Activated T-cell treated with anti-CD3 and anti-CD28 coated beads, Interleukin-2, amount 50 U/mL, for 4 hours (primary cell): ENCODE data around the gene EMX1. TPM values are rescaled to one million over a fixed set of nuclear protein-coding genes. Genes with fewer than 3 reads are reported as not detected.
"Not testable (repeated sequence)": the region's sequence is repeated elsewhere in the genome, so short reads cannot be mapped to it uniquely, and the experiment has no call there.

Experiments
- ATAC-seq, 2 donors: fragments of 200-7000 bp; cut with Tn5 transposase; one replicate each; pipeline ENCODE4 v1.10.0; 2021
- DNase-seq: peaks from one replicate; pipeline ENCODE4 v3.0.0-alpha.2; 2020
- H3K27me3 Mint-ChIP-seq: one replicate; pipeline ENCODE4 v1.8.0; 2021; ENCODE audit warnings: low read depth, mixed read lengths
- H3K36me3 Mint-ChIP-seq: one replicate; pipeline ENCODE4 v1.8.0; 2022; ENCODE audit warnings: mixed read lengths; ENCODE audit not compliant: insufficient read depth
- H3K4me1 Mint-ChIP-seq: one replicate; pipeline ENCODE4 v1.8.0; 2021; ENCODE audit warnings: low read depth, mixed read lengths
- H3K4me3 Mint-ChIP-seq: one replicate; pipeline ENCODE4 v1.8.0; 2021; ENCODE audit warnings: mild to moderate bottlenecking, moderate library complexity, mixed read lengths
- H3K9me3 Mint-ChIP-seq: one replicate; pipeline ENCODE4 v1.8.0; 2021; ENCODE audit warnings: mixed read lengths
- total RNA-seq, 3 donors: library from RNA; stranded (reverse); gene quantifications; one replicate each; pipeline ENCODE4 v1.2.1, GENCODE V29; 2021

Gene EMX1
- total RNA-seq, 3 donors from 2014 or later, result 0.08 TPM; not detected in 2

- DNase-seq (no peak), ATAC-seq (no peak)
- Mint-ChIP-seq H3K4me3 (no peak overlapping the region), H3K27me3 (peaks cover 63% of the 10 kb centered on the region), H3K4me1 (peaks cover 1% of the 10 kb centered on the region), H3K9me3 (no peaks in the 10 kb centered on the region), H3K36me3 (no peaks in the 10 kb centered on the region)
Observed at GRCh38 chr2:72894514-72894913, 22.8 kb upstream of the EMX1 start.

GRCh38 chr2:72895154-72895553 lies 22.2 kb upstream of the EMX1 start:
- ATAC-seq (no peak), DNase-seq (no peak)
- Mint-ChIP-seq H3K9me3 (no peaks in the 10 kb centered on the region), H3K27me3 (peaks cover 58% of the 10 kb centered on the region), H3K4me3 (no peak overlapping the region), H3K4me1 (peaks cover 1% of the 10 kb centered on the region), H3K36me3 (no peaks in the 10 kb centered on the region)

GRCh38 chr2:72895759-72896281 lies 21.5 kb upstream of the EMX1 start:
- H3K36me3 Mint-ChIP-seq, result no peaks in the 10 kb centered on the region
- H3K4me1 Mint-ChIP-seq, result peaks cover 1% of the 10 kb centered on the region
- no peak for DNase-seq
- H3K9me3 Mint-ChIP-seq, result no peaks in the 10 kb centered on the region
- H3K4me3 Mint-ChIP-seq, result no peak overlapping the region
- peaks cover 59% of the 10 kb centered on the region for H3K27me3 Mint-ChIP-seq
- ATAC-seq, result no peak

- H3K36me3 Mint-ChIP-seq, result no peaks in the 10 kb centered on the region
- H3K4me1 Mint-ChIP-seq, result peaks cover 1% of the 10 kb centered on the region
- H3K4me3 Mint-ChIP-seq, result no peak overlapping the region
- H3K27me3 Mint-ChIP-seq, result peaks cover 63% of the 10 kb centered on the region
- DNase-seq (no peak), ATAC-seq (no peak)
- no peaks in the 10 kb centered on the region for H3K9me3 Mint-ChIP-seq
Observed at GRCh38 chr2:72896446-72896845, 20.9 kb upstream of the EMX1 start.

GRCh38 chr2:72897785-72898584 lies 19.3 kb upstream of the EMX1 start:
- Mint-ChIP-seq H3K36me3 (no peaks in the 10 kb centered on the region), H3K27me3 (peaks cover 69% of the 10 kb centered on the region), H3K4me1 (peaks cover 1% of the 10 kb centered on the region), H3K9me3 (no peaks in the 10 kb centered on the region), H3K4me3 (no peak overlapping the region)
- DNase-seq, result no peak
- no peak for ATAC-seq

- peaks cover 68% of the 10 kb centered on the region for H3K27me3 Mint-ChIP-seq
- ATAC-seq (no peak), DNase-seq (no peak)
- peaks cover 1% of the 10 kb centered on the region for H3K4me1 Mint-ChIP-seq
- H3K36me3 Mint-ChIP-seq, result no peaks in the 10 kb centered on the region
- no peaks in the 10 kb centered on the region for H3K9me3 Mint-ChIP-seq
- no peak overlapping the region for H3K4me3 Mint-ChIP-seq
Observed at GRCh38 chr2:72898585-72898906, 18.8 kb upstream of the EMX1 start.

- ATAC-seq, result no peak
- DNase-seq, result no peak
- Mint-ChIP-seq H3K4me1 (peaks cover 1% of the 10 kb centered on the region), H3K9me3 (no peaks in the 10 kb centered on the region), H3K4me3 (no peak overlapping the region), H3K36me3 (no peaks in the 10 kb centered on the region), H3K27me3 (peaks cover 51% of the 10 kb centered on the region)
Observed at GRCh38 chr2:72900191-72900825, 17.0 kb upstream of the EMX1 start.

GRCh38 chr2:72901426-72901825 lies 15.9 kb upstream of the EMX1 start:
- Mint-ChIP-seq H3K36me3 (no peaks in the 10 kb centered on the region), H3K4me3 (no peak overlapping the region), H3K9me3 (peaks cover 2% of the 10 kb centered on the region), H3K27me3 (peaks cover 47% of the 10 kb centered on the region), H3K4me1 (no peaks in the 10 kb centered on the region)
- DNase-seq (no peak), ATAC-seq (no peak)

- H3K36me3 Mint-ChIP-seq, H3K4me3 Mint-ChIP-seq, H3K9me3 Mint-ChIP-seq, H3K4me1 Mint-ChIP-seq, ATAC-seq, DNase-seq: not testable (repeated sequence)
- peaks cover 64% of the 10 kb centered on the region for H3K27me3 Mint-ChIP-seq
Observed at GRCh38 chr2:72907369-72907768, 9.9 kb upstream of the EMX1 start.

- peaks cover 3% of the 10 kb centered on the region for H3K9me3 Mint-ChIP-seq
- DNase-seq (no peak), ATAC-seq (no peak)
- peaks cover 65% of the 10 kb centered on the region for H3K27me3 Mint-ChIP-seq
- no peaks in the 10 kb centered on the region for H3K4me1 Mint-ChIP-seq
- H3K4me3 Mint-ChIP-seq, result no peak overlapping the region
- no peaks in the 10 kb centered on the region for H3K36me3 Mint-ChIP-seq
Observed at GRCh38 chr2:72908741-72909140, 8.6 kb upstream of the EMX1 start.

- H3K9me3 Mint-ChIP-seq, result peaks cover 2% of the 10 kb centered on the region
- peaks cover 12% of the 10 kb centered on the region for H3K4me1 Mint-ChIP-seq
- H3K4me3 Mint-ChIP-seq, result no peak overlapping the region
- no peak for ATAC-seq
- H3K36me3 Mint-ChIP-seq, result no peaks in the 10 kb centered on the region
- no peak for DNase-seq
- peaks cover 81% of the 10 kb centered on the region for H3K27me3 Mint-ChIP-seq
Observed at GRCh38 chr2:72911256-72911655, 6.1 kb upstream of the EMX1 start.

GRCh38 chr2:72913486-72914205 lies 3.7 kb upstream of the EMX1 start:
- DNase-seq (no peak), ATAC-seq (no peak)
- Mint-ChIP-seq H3K4me1 (peaks cover 22% of the 10 kb centered on the region), H3K4me3 (no peak overlapping the region), H3K36me3 (no peaks in the 10 kb centered on the region), H3K27me3 (peaks cover 77% of the 10 kb centered on the region), H3K9me3 (no peaks in the 10 kb centered on the region)

GRCh38 chr2:72914206-72914559 lies 3.1 kb upstream of the EMX1 start:
- DNase-seq (no peak), ATAC-seq (no peak)
- no peaks in the 10 kb centered on the region for H3K36me3 Mint-ChIP-seq
- H3K27me3 Mint-ChIP-seq, result peaks cover 78% of the 10 kb centered on the region
- no peak overlapping the region for H3K4me3 Mint-ChIP-seq
- peaks cover 26% of the 10 kb centered on the region for H3K4me1 Mint-ChIP-seq
- H3K9me3 Mint-ChIP-seq, result no peaks in the 10 kb centered on the region

- Mint-ChIP-seq H3K36me3 (no peaks in the 10 kb centered on the region), H3K4me3 (peak overlapping the region; percentile 64), H3K27me3 (peaks cover 78% of the 10 kb centered on the region), H3K9me3 (no peaks in the 10 kb centered on the region), H3K4me1 (peaks cover 30% of the 10 kb centered on the region)
- DNase-seq (no peak), ATAC-seq (no peak)
Observed at GRCh38 chr2:72914589-72915319, 2.6 kb upstream of the EMX1 start.
